Measurements from ENCODE around the gene TTC1. TPM values are rescaled to one million over a fixed set of nuclear protein-coding genes. Genes with fewer than 3 reads are reported as not detected.

Gene TTC1
- total and polyA plus RNA-seq, 7 donors, result 38.3 to 65.0 (median 53.2) TPM

- no peak for DNase-seq
- H3K9me3 ChIP-seq, result no peaks in the 10 kb centered on the region
- no peak overlapping the region for H3K27ac ChIP-seq
- H3K4me1 ChIP-seq, result no peaks in the 10 kb centered on the region
- no peak overlapping the region for H3K4me3 ChIP-seq
- H3K36me3 ChIP-seq, result peaks cover 0 to 75% (median 25%) of the 10 kb centered on the region in 4 donors
- H3K27me3 ChIP-seq, result no peaks in the 10 kb centered on the region
- intact Hi-C loops (cut with DNase I), result no loop called here
- no peak for TF ChIP-seq POLR2A (IDR thresholded peaks at IDR 0.05)
- TF ChIP-seq, protein P1, sequence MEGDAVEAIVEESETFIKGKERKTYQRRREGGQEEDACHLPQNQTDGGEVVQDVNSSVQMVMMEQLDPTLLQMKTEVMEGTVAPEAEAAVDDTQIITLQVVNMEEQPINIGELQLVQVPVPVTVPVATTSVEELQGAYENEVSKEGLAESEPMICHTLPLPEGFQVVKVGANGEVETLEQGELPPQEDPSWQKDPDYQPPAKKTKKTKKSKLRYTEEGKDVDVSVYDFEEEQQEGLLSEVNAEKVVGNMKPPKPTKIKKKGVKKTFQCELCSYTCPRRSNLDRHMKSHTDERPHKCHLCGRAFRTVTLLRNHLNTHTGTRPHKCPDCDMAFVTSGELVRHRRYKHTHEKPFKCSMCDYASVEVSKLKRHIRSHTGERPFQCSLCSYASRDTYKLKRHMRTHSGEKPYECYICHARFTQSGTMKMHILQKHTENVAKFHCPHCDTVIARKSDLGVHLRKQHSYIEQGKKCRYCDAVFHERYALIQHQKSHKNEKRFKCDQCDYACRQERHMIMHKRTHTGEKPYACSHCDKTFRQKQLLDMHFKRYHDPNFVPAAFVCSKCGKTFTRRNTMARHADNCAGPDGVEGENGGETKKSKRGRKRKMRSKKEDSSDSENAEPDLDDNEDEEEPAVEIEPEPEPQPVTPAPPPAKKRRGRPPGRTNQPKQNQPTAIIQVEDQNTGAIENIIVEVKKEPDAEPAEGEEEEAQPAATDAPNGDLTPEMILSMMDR (IDR thresholded peaks at IDR 0.05), result no peak
- TF ChIP-seq EP300 (IDR thresholded peaks at IDR 0.05), result no peak
- TF ChIP-seq POLR2AphosphoS5 (IDR thresholded peaks at IDR 0.05), result no peak
These were observed 27.9 kb downstream of the TTC1 start for GRCh38 chr5:160036884-160037283.

- 12 to 66% methylated on average over 2 of the region's 2 CpGs for WGBS, 2 donors
- Histone ChIP-seq H3K4me3 (no peak overlapping the region), H3K27ac (no peak overlapping the region), H3K27me3 (no peaks in the 10 kb centered on the region), H3K4me1 (no peaks in the 10 kb centered on the region), H3K36me3 (peaks cover 0 to 91% (median 26%) of the 10 kb centered on the region in 4 donors), H3K9me3 (no peaks in the 10 kb centered on the region)
- DNase-seq, result no peak
- TF ChIP-seq EP300 (IDR thresholded peaks at IDR 0.05), result no peak
- no peak for TF ChIP-seq POLR2A (IDR thresholded peaks at IDR 0.05)
- TF ChIP-seq, protein P1 (IDR thresholded peaks at IDR 0.05), result no peak
- TF ChIP-seq POLR2AphosphoS5 (IDR thresholded peaks at IDR 0.05), result no peak
- intact Hi-C loops (cut with DNase I), result no loop called here
These were observed 31.0 kb downstream of the TTC1 start for GRCh38 chr5:160039810-160040470.

- Histone ChIP-seq H3K4me3 (no peak overlapping the region), H3K9me3 (no peaks in the 10 kb centered on the region), H3K36me3 (peaks cover 0 to 90% (median 24%) of the 10 kb centered on the region in 4 donors), H3K27me3 (no peaks in the 10 kb centered on the region), H3K27ac (no peak overlapping the region), H3K4me1 (no peaks in the 10 kb centered on the region)
- WGBS, 2 donors, result 84 to 96% methylated on average over 2 of the region's 2 CpGs
- DNase-seq, result no peak
- intact Hi-C loops (cut with DNase I), result no loop called here
- TF ChIP-seq POLR2A (IDR thresholded peaks at IDR 0.05), result no peak
- TF ChIP-seq EP300 (IDR thresholded peaks at IDR 0.05), result no peak
- TF ChIP-seq, protein P1 (IDR thresholded peaks at IDR 0.05), result no peak
- no peak for TF ChIP-seq POLR2AphosphoS5 (IDR thresholded peaks at IDR 0.05)
These were observed 31.5 kb downstream of the TTC1 start for GRCh38 chr5:160040471-160040835.

DNA sequence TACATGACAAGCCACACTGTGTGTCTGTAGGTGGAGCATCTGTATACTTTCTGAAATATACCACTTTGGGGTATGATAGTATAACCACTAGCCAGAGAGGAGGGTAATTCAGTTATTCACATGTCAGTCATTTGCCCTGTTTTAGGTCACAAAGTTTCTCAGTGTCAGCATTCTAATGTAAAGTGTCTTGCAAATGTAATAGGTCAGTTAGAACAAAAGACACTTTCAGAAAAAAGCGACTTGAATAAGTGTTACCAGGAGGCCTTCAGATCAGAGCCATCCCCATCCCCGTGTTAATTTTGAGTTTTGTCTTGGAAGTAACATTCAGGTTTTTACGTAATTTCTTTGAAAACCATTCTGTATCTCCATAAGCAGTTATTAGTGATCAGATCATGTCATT, 33.7 kb downstream of the TTC1 start:
- Histone ChIP-seq H3K4me1 (no peaks in the 10 kb centered on the region), H3K4me3 (no peak overlapping the region), H3K27ac (no peak overlapping the region), H3K36me3 (peaks cover 0 to 82% (median 9%) of the 10 kb centered on the region in 4 donors), H3K9me3 (no peaks in the 10 kb centered on the region), H3K27me3 (no peaks in the 10 kb centered on the region)
- TF ChIP-seq, protein P1 (IDR thresholded peaks at IDR 0.05), result no peak
- no peak for TF ChIP-seq EP300 (IDR thresholded peaks at IDR 0.05)
- TF ChIP-seq POLR2A (IDR thresholded peaks at IDR 0.05), result no peak
- TF ChIP-seq POLR2AphosphoS5 (IDR thresholded peaks at IDR 0.05), result no peak
- no peak for DNase-seq
- intact Hi-C loops (cut with DNase I), result no loop called here
- 92 to 93% methylated on average over 3 of the region's 3 CpGs for WGBS, 2 donors

DNA sequence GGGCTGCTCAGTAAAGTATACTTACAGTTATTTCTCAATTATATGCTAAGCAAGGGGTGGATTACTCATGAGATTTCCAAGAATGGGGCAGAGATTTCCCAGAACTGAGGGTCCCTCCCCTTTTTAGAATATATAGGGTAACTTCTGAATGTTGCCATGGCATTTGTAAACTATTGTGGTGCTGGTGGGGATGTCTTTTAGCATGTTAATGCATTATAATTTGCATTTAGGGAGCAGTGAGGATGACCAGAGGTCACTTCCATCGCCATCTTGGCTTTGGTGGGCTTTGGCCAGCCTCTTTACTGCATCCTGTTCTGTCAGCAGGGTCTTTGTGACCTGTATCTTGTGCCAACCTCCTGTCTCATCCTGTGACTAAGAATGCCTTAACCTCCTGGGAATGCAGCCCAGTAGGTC, 35.5 kb downstream of the TTC1 start:
- intact Hi-C loops (cut with DNase I), result no loop called here
- Histone ChIP-seq H3K9me3 (no peaks in the 10 kb centered on the region), H3K27me3 (no peaks in the 10 kb centered on the region), H3K27ac (no peak overlapping the region), H3K4me3 (no peak overlapping the region), H3K36me3 (peaks cover 0 to 73% (median 7%) of the 10 kb centered on the region in 4 donors), H3K4me1 (no peaks in the 10 kb centered on the region)
- no peak for DNase-seq
- TF ChIP-seq, protein P1 (IDR thresholded peaks at IDR 0.05), result no peak
- TF ChIP-seq POLR2A (IDR thresholded peaks at IDR 0.05), result no peak
- no peak for TF ChIP-seq POLR2AphosphoS5 (IDR thresholded peaks at IDR 0.05)
- no peak for TF ChIP-seq EP300 (IDR thresholded peaks at IDR 0.05)
- WGBS, 2 donors, result 95 to 98% methylated on average over 1 of the region's 1 CpG
